Fibroblast of mammary gland (primary cell): ENCODE data around the gene CLDN15.
A peak's percentile ranks its signal among the peaks of the same experiment; 100 is the strongest.
"Not testable (repeated sequence)": the region's sequence is repeated elsewhere in the genome, so short reads cannot be mapped to it uniquely, and the experiment has no call there.

Experiments
- DNase-seq: peaks from one replicate; pipeline ENCODE4 v3.0.0-alpha.2; 2010; ENCODE audit warnings: low read depth
- H3K4me3 ChIP-seq: 2 replicates; pipeline ENCODE4 v1.5.1; 2011; ENCODE audit warnings: low read depth, mild to moderate bottlenecking, low read length, moderate library complexity; ENCODE audit not compliant: control insufficient read depth
- TF ChIP-seq, protein P1 (sequence below): conservative IDR thresholded peaks from 2 replicates; pipeline ENCODE4 v1.5.1; 2011; ENCODE audit warnings: low read depth, low read length, inconsistent platforms; ENCODE audit not compliant: control insufficient read depth, insufficient read depth

Gene CLDN15

GRCh38 chr7:101273206-101273605 is 35.6 kb upstream of the CLDN15 start:
- TF ChIP-seq, protein P1, sequence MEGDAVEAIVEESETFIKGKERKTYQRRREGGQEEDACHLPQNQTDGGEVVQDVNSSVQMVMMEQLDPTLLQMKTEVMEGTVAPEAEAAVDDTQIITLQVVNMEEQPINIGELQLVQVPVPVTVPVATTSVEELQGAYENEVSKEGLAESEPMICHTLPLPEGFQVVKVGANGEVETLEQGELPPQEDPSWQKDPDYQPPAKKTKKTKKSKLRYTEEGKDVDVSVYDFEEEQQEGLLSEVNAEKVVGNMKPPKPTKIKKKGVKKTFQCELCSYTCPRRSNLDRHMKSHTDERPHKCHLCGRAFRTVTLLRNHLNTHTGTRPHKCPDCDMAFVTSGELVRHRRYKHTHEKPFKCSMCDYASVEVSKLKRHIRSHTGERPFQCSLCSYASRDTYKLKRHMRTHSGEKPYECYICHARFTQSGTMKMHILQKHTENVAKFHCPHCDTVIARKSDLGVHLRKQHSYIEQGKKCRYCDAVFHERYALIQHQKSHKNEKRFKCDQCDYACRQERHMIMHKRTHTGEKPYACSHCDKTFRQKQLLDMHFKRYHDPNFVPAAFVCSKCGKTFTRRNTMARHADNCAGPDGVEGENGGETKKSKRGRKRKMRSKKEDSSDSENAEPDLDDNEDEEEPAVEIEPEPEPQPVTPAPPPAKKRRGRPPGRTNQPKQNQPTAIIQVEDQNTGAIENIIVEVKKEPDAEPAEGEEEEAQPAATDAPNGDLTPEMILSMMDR: no peak
- H3K4me3 ChIP-seq: no peak overlapping the region
- no peak for DNase-seq

GRCh38 chr7:101271021-101271420 is 33.4 kb upstream of the CLDN15 start:
- TF ChIP-seq, protein P1: no peak
- DNase-seq: no peak
- no peak overlapping the region for H3K4me3 ChIP-seq

GRCh38 chr7:101269664-101270063 is 32.1 kb upstream of the CLDN15 start:
- no peak overlapping the region for H3K4me3 ChIP-seq
- TF ChIP-seq, protein P1: no peak
- no peak for DNase-seq

GRCh38 chr7:101265622-101266516 is 28.3 kb upstream of the CLDN15 start:
- H3K4me3 ChIP-seq: no peak overlapping the region
- TF ChIP-seq, protein P1: no peak
- DNase-seq: no peak

- DNase-seq: peak; percentile 28
- H3K4me3 ChIP-seq: not testable (repeated sequence)
Observed at GRCh38 chr7:101264102-101264706, 26.6 kb upstream of the CLDN15 start.

DNA sequence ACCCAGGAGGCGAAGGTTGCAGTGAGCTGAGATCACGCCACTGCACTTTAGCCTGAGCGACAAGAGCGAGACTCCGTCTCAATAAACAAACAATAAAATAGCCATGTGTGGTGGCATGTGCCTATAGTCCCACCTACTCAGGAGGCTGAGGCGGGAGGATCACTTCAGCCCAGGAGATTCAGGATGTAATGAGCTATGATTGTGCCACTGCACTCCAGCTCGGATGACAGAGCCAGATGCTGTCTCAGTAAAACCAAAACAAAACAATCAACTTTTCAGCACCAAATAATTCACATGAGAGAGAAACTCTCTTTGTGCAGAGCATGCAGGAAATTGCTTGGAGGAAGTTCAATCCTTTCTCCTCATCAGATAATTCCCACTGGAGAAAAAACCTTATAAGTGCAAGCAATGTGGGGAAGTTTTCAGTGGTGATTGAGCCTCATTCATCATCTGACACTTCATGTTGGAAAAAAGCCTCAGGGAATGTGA is 20.7 kb upstream of the CLDN15 start:
- DNase-seq: peak; percentile 43
- H3K4me3 ChIP-seq: no peak overlapping the region
- TF ChIP-seq, protein P1: no peak

DNA sequence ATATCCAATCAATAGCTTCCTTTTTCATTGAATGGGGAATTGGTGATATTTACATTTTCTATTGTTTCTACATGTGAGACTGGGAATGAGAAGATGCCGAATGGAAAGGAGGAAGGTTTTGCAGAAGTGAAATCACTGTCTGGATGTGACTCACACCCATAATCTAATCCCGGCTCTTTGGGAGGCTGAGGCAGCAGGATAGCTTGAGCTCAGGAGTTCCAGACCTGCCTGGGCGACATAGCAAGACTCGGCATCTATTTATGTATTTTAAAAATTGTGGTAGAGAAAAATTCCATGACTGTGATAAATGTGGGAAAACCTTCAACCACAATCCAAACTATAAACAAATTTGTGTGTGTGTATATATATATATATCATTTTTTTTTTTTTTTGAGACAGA is 18.2 kb upstream of the CLDN15 start:
- DNase-seq: no peak
- H3K4me3 ChIP-seq: no peak overlapping the region
- TF ChIP-seq, protein P1: no peak

- not testable (repeated sequence) for H3K4me3 ChIP-seq, DNase-seq
Observed at GRCh38 chr7:101253199-101253598, 15.6 kb upstream of the CLDN15 start.
